Loucy (cell line): Measurements from ENCODE around the gene DOCK8.

Experiments used
- CTCF ChIP-seq: fragments of 200-600 bp; sonication (generic); conservative IDR thresholded peaks from 2 replicates; pipeline ENCODE4 v1.5.1; 2014; ENCODE audit warnings: mild to moderate bottlenecking, antibody characterized with exemption, low read length
- EZH2phosphoT487 ChIP-seq: fragments of 200-600 bp; IDR thresholded peaks from 2 replicates; pipeline ENCODE4 v1.6.1; 2018; ENCODE audit warnings: antibody characterized with exemption, mild to moderate bottlenecking, moderate library complexity, borderline replicate concordance

GRCh38 chr9:279674-280073 lies 65.0 kb downstream of the DOCK8 start:
- TF ChIP-seq CTCF (no peak), EZH2phosphoT487 (no peak)
